Activated CD4-positive, alpha-beta T cell treated with anti-CD3 and anti-CD28 coated beads, Interleukin-10, Interleukin-2, amounts not matched to agents 100 ng/mL and 50 ng/mL, durations not matched to agents 16 hours and 8 hours (primary cell): Measurements from ENCODE around the gene AP2B1.
"Not testable (repeated sequence)": the region's sequence is repeated elsewhere in the genome, so short reads cannot be mapped to it uniquely, and the experiment has no call there.

Experiments used
- DNase-seq: peaks from one replicate; pipeline ENCODE4 v3.0.0-alpha.2; 2020

Gene AP2B1

DNA sequence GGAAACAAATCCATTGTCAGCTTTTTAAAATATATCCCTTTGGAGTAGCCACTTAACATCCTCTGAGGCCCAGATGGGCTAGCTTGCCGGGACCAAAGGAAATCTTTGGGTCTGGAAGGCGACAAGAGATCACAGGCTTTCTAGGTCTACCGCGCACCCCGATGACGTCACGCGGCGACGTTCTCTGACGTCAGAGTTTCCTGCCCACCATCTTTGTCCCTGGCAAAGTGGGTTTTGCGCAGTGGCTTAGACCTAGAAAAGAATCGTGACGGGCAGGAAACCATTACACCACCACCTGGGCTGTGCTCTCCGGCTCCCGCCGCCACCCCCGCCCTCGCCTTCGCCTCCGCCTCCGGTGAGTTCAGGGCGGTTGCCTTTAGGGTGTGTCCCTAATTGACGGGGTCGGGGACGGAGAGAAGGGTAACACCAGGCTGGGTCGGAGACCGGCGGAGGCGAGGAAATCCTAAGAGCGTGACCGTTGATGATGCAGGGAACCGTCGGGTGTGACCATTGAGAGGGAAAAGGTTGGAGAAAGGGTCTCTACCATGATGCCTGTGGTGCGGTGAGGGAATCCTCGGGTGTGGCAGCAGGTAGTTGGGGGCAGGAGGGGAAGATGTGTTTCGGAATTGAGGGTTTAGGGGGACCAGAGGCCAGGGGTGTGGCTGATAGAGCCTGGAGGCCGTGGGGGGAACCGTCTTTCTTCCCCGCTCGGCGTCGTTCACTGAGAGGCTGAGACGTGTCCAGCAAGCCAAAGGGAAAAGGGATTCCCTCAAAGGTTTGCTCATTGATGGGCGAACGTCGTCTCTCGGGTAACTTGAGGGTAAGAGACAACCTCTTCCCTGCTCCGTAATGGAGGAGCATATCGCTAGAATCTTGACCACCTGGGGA is at the start of gene AP2B1:
Gene AP2B1, plus strand, starts transcription at position 249 of the 888 bp plus-strand sequence. CDS start 6,709 bp downstream, outside the sequence.
- peak; percentile 98 for DNase-seq

DNA sequence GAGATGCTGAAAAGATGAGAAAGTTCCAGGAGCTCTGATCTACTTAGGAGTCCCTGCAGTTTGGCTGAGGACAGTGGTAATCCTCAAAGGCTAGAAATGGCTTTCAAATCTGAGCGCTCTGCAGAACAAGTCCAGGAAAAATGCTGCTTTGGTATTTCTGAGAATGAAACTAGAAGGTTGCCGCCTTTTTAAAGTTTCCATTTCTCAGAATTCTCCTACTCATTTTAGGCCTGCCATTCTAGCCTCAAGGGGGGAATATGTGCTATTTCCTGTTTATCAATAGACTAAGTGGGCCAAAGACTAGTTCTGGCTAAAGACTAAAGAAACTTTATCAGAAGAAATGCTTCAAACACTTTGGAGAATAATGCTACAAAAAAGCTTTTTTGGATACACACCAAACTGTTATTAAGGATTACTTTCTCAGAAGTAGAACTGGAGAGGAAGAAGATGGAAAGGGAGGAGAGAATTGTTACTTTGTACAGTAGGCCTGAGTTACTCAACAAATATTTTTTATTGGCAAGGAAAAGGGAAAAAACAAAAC is 49.5 kb upstream of the AP2B1 start, which contains the start of gene SLFN12L:
Gene SLFN12L, minus strand, starts transcription at position 78 of the 541 bp plus-strand sequence. CDS start 15,314 bp downstream, outside the sequence.
- peak; percentile 92 for DNase-seq

DNA sequence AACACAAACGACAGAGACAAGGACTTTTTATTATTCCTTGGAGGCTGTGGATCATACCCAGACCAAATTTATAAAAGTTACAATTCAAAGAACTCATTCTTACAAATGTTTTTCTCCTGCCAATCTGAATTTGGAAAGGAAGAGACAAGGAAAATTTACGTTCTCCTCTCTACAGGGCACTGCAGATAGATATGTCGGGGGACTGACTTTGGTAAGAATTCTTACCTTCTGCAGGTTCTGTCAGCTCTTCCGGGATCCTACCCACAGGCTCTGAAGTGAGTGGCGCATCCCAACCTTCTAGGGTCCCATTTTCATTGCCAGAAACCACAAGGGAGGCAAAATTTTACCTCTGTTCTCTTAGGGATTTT is 47.5 kb upstream of the AP2B1 start:
- DNase-seq = no peak

DNA sequence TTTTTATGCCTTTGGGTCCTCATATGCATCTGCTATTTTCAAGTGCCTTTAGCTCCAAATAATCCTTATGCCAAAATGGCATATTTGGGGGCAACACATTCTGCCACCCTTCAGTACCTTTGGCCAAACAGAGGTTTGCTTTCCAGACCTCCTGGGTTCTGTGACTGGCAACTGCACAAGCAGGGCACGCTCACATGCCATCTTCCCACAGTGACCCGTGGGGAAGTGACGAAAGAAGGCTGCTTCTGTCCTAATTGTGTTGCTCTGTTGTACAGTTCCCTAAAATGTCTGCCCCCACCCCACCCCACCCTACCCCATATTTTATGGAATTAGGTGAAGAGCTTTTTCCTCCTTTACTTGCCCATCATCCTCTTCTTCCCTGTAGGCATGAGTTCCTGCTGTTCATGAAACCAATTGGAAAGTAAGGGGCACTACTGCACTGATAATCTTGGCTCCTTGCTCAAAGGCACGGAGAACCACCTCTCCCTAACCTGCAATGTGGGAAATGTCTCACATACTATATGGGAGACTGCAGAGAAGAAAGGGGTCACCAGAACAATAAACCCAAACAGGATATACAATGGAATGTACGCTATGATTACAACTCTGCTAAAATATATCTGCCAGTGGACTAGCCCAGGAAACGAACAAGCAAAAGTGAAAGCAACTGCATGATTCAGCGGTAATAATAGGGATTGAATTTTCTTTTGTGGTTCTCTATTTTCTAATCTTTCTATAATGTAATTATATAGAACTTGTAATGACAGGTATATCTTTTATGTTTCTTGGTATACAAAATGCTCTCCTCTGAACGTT is 46.3 kb upstream of the AP2B1 start:
- peak; percentile 79 for DNase-seq

DNA sequence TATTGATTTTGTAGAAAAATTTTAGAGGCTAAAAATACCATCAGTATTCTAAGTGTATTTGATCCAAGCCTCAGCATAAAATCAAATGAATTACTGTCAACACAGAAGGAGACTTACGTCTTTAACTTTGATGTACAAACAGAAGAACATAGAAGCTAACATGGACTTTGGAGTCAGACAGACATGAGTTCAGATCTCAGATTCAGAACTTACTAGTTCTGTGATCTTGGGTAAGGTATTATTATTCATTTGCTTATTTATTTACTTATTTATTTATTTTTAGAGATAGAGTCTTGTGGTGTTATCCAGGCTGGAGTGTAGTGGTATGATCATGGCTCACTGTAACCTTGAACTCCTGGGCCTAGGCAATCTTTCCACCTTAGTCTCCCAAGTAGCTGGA is 45.7 kb upstream of the AP2B1 start:
- DNase-seq = no peak

DNA sequence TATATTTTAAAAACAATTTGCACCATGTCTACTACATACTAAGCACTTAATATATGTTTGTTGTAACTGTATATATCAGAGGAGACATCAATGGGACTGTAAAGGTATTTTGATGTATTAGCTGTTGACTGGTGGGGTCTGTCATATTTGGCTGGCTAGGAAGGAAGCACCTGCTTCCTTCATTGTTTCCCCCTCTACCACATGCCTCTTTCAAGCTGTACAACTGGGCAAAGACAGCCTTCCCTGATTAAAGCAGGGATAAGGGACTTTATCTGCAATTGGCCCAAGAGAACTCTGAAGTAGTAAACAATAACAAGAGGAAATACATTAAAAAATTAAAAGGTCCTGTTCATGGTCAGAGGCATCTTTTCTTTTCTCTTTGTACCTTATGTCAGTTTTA is 44.1 kb upstream of the AP2B1 start:
- DNase-seq = no peak

DNA sequence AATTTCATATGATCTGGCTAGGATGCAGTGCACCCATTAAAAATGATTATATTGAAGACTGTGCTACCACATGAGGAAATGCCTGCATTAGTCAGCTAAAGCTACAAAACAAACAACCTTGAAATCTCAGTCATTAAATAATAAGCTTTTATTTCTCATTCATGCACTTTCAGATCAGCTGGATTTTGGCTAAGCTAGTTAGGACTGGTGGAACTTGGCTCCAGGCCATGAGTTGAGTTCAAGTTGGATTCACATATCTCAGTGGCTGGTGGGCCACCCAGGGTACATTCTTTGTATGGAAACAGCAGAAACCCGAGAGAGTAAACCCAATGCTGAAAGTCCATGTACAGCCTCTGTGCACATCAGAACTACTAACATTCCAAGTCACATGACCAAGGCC is 43.3 kb upstream of the AP2B1 start:
- no peak for DNase-seq

DNA sequence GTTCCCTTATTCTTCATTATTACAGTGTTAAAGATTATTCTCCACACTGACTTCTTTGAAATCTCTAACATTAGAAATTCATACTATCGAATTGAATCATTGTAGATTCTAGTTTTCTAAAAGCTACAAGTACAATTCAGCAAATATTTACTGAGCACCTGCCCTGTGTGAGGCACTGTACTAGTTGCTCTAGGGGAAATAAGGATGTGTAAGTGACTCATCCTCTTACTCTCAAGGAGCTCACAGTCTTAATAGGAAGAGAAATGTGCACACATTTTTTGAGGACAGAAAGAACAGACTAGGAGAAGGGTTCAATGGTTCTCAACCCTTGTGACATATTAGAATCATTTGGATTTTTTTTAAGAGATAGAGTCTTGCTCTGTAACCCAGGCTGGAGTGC is 42.0 kb upstream of the AP2B1 start:
- no peak for DNase-seq

DNA sequence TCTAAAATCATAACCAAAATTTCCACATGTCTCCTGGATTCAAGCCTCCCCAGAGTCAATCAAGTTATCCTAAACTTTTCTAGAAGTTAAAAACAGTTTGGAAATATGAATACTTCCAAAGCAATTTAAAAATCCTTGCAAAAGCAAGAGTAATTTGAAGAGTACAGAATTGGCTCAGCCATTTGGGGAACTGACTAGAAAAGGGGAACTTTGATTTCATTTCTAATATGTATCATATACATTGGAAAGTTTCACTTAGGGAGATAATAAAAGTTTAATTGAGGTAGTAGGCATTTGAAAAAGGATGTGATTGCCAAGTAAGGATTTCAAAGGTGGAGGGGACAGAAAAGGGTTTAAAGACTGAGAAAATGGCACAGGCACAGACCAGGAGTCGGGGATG is 40.6 kb upstream of the AP2B1 start:
- no peak for DNase-seq

DNA sequence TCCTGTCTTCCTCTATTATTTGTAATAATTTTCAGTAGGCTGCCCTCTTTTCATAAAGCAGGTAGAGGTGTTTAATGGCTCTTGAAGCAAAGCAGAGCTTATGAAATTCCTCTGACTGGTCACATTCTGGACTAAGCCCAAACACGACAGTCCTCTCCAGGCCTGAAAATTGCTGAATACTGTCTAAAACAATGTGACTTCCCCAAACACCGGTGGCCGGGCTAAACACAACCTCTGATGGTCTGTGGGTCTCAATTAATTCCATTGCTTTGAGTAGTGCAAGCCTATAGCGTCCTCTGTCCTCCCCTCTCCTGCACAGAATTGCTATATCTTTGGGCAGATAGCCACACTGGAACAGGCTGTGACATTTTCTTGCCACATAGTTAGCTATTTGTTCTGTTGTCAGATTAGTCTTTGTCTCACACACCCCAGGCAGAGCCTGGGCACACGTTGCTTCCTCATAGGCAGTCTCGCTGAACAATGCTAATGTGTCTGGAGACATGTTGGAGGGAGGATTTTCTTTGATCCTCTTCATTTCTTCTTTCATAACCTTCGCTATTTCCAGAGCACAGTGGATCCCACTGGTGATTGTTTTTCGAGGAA is 38.8 kb upstream of the AP2B1 start:
- DNase-seq = no peak

DNA sequence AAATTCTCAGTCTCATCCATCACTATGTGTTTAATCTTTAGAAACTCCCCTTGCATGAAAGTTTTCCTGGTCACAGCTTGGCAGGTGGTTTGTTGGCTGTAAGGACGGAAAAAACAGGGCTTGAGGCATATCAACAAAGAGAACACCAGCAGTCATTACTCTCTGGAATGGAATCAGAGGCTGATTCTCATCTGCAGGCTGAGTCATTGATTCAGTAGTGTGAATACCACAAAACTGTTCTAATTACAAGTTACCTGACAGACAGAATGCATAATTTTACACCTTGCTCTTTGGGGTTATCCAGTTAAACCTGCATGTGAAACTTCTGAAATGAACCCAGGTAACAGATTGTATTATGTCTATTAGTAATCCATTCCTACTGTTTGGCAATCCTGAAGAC is 38.1 kb upstream of the AP2B1 start:
- no peak for DNase-seq

DNA sequence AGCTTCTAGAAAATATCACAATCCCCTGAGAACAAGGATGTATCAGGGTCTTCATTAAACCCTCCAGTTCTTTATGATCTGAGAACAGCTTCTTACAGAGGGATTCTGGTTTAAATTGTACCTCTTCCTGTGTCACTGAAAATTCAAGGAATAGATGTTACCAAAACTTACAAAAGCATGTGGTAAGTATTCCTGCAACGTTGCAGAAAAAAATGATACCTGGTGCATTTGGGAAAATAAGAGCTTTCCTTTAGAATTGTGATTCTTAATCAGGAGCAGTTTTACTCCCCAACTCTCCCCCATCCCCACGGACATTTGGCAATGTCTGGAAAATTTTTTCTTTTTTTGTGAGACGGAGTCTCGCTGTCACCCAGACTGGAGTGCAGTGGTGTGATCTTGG is 33.8 kb upstream of the AP2B1 start:
- no peak for DNase-seq

DNA sequence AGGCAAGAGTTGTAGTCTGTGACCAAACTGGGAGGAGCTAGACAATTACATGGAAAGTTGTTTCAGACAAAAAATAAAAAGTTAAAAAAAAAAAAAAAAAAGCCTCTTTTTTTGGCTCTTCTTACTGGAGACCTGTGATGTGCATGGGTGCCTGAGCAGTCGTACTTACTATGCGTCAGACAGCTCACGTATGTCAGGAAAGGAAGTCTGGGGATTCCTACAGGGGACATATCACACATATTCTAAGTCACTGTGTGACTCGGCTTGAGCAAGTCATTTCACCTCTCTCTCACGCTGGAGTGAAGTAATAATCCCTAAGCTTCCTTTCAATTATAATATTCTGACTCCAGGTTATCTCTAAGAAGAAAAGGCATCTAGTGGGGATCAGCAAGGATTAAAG is 32.5 kb upstream of the AP2B1 start:
- DNase-seq = no peak

DNA sequence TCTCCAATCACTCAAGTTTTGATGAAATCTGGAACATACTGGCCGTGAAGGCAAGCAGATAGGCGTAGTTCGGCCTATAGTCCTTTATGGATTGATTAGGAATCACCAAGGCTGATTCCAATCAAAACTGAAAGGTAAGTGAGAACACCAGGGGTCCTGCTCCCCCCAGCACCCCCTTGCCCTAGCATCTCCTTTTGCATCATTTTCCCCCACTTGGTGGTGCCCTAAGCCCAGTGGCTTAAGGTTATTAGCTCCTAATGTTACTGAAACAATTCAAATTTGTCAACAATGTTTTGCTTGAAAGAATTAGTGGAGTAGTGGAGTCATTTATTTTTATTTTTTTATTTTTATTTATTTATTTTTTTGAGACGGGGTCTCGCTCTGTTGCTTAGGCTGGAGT is 31.4 kb upstream of the AP2B1 start:
- DNase-seq = no peak

DNA sequence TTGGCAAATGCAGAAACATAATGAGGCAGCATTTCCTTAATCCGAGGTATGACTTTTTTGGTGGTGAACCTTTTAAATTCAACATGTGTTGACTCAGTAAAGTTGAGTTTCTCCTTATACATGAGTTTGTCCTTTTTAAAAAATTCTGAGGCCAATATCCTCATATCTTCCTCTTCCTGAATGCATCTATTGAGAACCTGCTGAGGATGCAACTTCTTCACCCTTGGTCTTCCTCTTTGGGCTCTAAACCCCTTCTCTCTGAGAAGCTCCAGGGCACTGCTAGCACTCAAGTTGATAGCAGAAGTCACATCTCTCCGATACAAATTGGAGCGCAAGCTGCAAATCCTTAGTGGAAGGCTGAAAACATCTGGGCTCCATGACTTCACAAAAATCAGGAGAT is 29.8 kb upstream of the AP2B1 start:
- no peak for DNase-seq

DNA sequence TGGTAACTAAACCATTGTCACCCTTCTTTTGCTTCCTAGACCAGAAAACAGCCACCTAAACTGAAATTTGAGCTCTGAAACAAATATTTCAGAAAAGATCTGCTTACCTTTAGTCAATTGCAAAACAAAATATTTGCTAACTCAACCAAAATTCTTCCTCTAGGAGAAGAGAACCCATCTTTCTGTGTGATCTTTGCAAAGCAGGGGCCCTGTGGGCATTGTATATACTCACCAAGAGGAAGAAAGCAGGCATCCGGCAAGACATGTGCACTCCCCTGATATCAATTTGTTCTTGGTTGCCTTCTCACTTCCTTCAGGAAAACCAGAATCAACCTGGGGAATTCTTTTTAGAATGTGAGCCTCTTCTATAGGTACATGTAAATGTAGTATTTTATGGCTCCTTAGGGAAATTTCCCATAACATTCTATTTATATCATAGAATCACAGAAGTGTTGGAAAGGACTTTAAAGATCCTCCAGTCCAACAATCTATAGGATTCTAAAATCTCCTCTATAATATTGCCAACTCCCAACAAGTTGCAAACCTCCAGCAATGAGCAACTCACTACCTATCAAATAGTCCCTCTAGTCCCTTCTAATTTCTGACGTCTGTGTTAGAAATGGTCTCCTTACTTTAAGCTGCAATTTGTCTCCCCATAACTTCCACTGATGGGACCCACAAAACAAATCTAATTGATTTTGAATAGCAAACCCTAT is 27.5 kb upstream of the AP2B1 start:
- no peak for DNase-seq

DNA sequence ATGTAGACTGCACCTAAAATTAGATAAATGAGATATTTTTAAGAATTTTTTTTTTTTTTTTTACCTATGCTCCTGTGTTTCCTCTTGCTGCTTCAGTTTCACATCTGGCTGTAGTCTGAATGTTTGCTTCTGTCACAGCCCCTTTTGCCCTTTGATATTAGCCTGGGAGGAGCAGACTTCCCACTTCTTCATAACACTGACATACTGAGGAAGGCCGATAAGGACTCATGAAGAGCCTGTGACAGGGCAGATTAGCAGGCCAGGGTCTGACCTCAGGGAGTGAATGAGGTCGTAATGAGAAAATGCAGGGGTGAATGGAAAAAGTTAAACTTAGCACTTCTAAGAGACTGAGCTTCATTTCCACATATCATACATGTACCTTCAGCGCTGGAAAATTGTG is 26.4 kb upstream of the AP2B1 start, which contains the start of gene SLFN14:
Gene SLFN14, minus strand, starts transcription at position 117 of the 400 bp plus-strand sequence. CDS start 2,757 bp downstream, outside the sequence.
- DNase-seq = no peak

DNA sequence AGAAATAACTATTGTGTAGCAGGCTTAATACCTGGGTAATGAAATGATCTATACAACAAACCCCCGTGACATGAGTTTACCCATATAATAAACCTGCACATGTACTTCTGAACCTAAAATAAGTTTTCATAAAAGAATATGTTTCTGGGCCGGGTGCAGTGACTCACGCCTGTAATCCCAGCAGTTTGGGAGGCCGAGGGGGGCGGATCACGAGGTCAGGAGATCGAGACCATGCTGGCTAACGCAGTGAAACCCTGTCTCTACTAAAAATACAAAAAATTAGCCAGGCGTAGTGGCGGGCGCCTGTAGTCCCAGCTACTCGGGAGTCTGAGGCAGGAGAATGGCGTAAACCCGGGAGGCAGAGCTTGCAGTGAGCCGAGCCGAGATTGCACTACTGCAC is 23.9 kb upstream of the AP2B1 start:
- not testable (repeated sequence) for DNase-seq

DNA sequence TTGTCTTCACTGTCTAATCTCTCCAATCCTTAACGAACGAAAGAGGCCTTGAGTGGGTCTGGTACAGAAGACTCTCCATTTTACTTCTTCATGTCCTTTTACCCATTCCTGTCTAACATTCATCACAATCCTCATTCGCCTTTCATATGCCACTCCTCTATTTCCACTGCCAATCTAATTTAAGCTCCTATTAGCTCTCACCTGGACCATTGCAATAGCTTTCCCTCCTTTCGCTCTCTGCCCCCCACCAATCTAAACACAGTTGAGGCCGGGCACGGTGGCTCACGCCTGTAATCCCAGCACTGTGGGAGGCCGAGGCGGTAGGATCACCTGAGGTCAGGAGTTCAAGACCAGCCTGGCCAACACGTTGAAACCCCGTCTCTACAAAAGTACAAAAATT is 20.2 kb upstream of the AP2B1 start:
- DNase-seq = no peak

DNA sequence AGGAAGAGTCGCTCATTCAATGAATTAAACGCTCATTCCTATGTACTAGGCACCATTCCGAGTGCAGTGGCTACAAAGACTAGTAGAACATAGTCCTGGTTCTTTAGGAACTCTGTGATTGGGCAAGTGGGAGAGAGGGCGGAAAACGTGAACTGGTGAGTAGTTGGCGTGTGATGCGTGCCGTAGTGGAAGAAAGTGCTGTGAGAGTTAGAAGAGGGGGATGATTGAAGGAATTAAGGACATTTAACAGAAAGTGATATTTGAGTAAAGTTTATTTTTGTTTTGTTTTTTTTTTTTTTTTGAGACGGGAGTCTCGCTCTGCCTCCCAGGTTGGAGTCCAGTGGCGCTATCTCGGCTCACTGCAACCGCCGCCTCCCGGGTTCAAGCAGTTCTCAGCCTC is 18.6 kb upstream of the AP2B1 start:
- peak; percentile 59 for DNase-seq

DNA sequence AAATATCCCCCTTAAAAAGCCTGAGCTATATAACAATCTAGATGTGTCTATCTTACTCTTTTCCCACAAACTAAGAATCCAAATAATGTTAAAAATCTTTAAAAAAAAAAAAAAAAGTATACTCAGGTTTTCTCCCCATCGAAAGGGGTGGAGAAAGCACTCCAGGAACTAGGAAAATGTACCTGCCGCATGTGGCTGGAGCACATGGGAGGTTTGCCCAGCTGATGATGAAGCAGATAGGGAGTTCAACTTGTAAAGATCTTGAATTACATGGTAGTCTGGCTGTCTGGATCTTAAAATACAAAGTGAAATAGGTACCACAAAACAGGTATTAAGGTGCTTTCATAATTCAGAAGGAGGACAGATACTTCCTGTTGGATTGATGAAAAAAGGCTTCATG is 17.7 kb upstream of the AP2B1 start:
- DNase-seq = no peak

DNA sequence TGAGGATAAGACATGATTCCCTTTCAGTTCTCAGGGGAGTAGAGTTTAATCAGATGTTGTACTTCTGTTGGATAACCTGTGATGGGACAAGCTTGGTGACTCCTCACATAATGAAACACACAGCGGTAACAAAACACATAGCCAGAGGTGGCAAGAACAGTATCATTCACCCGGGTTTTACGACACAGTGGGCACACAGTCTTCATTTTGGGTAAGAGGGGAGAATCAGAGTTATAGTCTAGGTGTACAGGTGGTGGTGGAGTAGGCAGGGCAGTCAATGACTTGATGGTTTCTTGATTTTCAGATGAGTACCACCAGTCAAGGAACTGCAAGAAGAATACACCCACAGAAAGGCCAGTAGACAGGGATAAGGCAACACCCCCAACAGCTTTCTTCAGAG is 11.4 kb upstream of the AP2B1 start:
- no peak for DNase-seq

DNA sequence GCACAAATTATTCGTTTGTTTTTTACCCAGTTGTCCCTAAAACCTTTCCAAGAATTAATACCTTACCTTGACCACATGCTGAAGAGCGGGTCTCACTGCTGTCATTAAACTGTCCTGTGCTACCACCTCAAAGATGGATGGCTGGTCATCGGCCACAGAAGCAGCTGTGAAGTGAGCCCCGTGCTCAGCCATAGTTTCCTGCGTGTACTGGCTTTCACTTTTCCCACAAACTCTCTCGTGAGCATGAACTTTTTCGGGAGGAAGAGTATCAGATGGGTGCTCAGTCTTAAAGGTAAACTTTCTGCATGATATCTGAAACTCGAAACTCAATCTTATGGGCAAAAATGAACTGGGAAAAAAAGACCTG is 9.3 kb upstream of the AP2B1 start:
- peak; percentile 20 for DNase-seq
